ENCODE results near the gene CHID1.
A peak's percentile ranks its signal among the peaks of the same experiment; 100 is the strongest.

CHID1 gene

DNA sequence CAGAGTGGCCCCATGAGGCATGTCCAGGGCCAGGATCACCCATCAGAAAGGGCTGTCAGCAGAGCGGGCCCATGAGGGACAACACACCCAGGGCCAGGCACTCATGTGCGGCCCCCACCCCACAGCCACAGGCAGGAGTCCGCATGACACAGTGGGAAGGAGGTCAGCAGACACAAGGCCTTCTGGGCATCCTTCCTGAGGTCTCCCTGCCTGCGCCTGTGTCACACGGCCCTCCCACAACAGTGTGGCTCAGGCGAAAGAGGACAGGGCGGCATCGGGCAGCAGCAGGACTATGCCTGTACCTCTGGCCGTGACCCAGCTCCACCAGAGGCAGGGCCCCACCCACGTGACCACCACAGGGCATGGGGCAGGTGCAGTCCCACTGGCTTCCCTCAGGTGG is 27.1 kb downstream of the CHID1 start:
- DNase-seq = no peak

DNA sequence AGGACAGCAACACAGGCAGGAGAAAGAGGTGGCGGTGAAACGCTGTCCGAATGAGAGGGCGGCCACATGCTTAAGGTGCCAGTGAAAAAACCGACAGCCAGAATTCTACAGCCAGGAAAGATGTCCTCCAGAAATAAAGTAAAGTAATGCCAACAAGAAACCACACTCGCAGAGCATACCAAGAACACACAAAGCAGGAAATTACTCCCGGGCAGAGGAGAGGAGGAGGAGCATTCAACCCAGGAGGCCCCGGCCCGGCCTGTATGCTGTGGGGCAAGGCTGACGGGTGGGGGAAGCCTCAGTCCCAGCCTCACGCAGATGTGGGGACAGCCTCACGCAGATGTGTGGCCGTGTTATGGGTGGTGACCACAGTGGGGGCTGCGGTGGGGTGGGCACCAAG is 28.0 kb downstream of the CHID1 start:
- DNase-seq = no peak

DNA sequence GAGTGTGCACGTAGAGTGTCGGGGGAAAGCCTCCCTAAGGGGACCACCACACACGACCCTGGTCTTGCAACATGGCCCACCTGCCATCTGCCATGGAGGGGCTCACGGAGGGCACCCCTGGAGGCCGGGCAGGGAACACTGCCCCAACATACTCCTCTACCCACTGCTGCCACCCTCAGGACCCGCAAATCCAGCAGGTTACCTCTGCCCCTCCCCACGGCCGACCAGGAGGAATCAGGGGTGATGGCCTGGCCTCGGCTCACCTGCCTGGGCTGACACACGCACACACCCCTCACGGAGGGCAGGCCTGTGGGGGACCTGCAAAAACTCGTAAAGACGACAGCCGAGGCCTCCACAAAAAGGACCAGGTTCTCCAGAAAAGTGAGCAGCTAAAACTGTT is 30.2 kb downstream of the CHID1 start:
- DNase-seq = no peak

DNA sequence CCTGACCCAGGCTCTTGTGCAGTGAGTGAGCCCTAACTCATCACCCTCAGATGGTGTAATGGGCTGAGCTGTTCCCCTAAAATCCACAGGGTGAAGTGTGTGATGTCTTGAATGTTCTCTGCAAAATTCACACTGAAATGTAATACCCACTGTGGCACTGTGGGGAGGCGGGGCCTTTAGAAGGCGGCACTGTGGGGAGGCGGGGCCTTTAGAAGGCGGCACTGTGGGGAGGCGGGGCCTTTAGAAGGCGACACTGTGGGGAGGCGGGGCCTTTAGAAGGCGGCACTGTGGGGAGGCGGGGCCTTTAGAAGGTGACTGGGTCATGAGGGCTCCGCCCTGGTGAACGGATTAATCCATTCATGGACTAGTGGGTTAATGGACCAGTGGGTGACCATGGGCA is 33.0 kb downstream of the CHID1 start:
- DNase-seq = peak; percentile 26

DNA sequence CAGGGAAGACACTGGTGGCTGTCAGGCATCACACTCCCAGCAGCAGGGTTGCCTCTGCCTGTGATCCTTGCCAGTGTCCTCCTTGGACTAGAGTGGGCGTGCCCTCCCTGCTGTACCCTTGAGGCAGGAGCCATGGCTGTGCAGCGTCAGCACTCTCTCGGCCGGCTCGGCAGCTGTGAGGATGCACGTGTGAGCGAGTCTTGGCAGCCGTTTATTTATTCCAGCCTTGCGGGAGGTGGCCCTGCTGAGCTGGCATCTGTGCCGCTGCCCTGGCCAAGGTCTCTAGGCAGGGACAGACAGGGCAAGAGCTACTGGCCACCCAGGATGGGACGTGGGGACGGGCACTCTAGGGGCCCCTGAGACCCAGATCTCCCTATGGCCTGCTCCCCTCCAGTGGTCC is 34.1 kb downstream of the CHID1 start:
- DNase-seq = no peak

DNA sequence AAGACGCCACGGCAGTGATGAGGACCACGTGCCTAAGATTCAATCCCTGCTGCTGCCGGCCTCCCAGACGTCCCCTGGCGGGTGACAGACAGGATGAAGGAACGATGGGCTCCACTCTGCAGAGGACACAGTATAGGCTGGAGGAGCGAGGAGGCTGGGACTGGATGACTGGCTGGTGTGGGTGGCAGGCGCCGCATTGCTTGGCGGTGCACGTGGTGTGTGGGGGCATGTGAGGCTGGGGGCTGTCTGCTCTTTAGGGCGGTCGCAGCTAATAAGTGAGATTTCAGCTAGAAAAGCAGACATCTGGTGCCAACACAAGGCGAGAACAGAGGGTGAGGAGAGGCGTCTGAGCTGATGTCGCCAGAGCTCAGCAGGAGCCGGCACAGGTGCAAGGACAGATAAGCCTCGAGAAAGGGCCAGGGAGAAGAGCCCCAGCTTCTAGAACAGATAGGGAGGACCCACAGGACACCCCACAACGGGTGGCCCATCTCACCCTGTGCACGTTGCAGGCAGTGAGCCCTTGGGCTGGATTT is 34.8 kb downstream of the CHID1 start:
- no peak for DNase-seq

DNA sequence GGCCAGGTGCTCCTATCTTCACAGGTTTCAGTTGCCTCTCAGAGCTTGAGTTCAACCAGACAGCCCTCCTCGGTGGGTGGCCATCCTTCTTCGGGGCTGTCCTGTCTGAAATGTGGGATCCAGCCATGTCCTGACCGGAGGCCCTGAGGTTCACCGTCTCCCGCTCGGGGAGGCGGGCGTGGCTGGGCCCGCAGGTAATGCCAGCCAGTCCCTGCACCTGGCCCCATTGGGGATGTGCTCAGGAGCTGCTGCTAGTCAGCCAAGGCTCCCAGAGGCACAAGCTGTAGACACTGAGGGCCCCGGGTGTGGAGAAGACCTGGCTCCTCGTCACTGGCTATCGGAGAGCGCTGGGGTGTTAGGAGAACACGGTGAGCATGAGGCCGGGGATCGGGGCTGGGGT is 35.4 kb downstream of the CHID1 start:
- no peak for DNase-seq

DNA sequence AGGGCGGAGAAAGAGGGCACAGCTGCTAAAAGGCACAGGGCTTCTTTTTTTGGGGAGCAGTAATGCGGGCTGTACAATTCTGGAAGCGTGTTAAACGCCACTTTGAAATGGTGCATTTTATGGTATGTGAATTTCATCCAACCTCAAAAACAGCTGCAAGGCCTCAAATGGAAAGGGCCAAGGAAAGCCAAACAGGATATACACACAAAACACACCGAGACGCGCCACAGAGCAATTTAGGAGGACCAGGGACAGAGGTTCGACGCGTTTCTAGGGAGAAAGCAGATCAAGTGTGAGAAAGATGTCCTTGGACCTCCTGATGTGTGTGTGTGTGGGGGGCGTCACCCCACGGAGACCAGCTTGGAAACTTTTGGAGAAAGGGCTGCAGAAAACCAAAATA is 36.9 kb downstream of the CHID1 start:
- no peak for DNase-seq

DNA sequence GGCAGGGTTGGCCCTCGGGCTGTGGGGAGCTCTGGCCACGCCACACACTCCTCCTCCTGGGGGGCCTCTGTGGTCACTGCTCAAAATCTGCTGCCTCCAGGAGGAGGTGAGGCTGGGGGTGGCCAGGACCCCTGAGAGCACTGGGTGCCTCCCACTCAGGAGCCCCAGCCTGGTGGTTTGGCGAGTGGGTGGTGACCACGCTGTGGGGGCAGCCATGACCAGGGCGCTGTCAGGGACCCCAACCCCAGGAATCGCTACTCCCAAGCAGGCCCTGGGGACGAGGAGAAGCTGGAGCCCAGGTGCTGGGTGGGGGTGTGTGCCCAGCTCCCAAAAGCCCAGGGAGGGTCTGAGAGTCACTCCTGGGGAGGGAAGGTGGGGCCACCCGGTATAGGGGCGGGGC is 37.8 kb downstream of the CHID1 start:
- no peak for DNase-seq

DNA sequence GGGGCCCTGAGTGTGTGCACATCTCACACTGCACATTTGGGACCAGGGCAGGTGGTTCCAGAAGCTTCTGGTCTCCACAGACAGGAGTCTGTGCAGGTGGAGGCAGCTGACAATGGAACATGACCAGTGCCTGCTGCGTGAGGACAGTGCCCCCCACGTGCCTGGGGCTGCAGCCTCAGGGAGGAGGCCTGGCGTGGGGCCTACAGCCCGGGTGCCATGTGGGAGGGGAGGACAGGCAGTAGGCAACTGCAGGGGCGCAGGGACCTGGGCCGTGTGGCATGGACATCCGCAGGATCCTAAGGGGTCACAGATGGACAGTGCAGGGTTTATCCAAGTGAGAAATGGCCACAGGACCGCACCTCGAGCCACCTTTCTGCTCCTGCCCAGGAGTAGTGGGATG is 39.1 kb downstream of the CHID1 start:
- no peak for DNase-seq

DNA sequence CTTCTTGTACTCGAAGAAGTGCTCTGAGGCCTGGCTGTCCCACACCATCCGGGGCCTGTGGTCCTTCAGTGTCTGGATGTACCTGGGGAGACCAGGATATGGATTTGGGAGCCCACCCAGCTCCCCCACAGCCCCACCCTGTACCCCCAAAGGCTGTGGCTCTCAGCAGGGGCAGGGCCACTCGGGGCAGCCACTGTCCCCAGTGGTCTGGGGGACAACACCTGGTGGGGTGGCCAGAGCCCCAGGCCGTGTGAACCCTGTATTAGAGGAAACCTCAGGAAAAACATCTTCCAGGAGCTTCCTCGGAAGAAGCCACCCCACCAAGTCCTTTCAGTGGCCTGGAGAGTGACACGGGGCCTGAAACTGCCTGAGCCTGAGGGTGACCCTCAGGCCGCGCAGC is 40.2 kb downstream of the CHID1 start:
- no peak for DNase-seq

DNA sequence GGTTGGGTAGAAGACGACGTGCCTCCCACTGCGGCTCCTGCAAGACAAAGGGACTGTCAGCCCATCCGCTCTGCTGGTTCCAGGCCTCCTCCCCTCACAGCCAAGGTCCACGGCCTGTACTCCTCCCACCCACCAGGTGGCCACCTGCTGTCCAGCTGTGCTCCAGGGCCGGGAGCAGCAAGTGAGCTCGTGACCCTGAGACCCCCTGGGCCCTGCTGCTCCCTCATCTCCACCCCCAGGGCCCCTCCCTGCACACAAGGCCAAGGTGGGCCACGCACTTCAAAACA is 40.5 kb downstream of the CHID1 start:
- no peak for DNase-seq

DNA sequence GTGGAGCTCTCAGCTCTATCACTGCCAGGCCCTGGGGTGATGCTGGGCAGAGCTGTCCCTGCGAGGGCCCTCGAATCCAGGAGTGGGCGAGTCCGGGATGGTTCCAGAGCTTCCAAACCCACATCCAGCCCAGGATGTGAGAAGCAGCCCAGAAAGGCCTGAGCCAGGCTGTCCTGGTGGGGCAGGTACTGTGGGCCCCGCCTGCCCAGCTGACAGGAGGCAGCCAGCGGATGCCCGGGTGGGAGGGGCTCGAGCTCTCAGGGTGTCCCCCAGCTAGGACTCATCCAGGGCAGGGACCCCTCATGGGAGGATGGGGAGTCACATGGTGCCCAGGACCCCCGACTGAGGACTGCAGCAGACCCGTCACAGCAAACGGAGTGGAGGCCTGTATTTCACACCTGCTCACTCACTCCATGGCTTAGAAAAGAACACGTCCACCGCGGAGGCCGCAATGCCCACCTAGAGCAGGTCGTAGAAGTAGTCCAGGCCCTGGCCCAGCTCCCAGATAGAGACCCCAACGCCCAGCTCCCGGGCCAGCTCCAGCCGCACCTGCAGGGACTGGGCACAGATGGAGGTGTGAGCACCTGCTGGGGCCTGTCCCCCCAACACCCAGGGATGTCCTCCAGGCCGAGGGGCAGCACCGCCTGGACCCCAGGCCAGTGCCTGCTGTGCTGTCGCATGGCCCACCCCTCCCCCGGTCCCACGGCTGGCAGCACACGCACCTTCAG is 41.0 kb downstream of the CHID1 start:
- no peak for DNase-seq

DNA sequence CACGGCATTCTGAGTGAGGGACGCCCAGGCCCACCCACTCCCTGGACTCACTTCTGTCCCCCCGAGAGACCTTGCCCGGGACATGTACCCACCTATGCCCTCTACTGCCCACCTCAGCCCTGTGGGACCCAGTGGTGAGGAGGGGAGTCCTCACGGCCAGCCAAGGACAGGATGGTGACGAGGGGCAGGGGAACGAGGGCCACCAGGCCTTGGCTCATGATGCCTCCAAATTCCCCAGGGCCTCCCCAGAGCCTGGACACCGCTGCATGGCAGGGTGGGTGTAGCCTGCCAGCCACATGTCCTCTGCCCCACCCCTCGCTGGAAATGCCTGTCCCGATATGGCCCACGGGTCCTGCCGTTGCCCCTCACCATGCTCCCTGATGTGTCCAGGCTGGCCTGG is 41.8 kb downstream of the CHID1 start:
- DNase-seq = no peak

DNA sequence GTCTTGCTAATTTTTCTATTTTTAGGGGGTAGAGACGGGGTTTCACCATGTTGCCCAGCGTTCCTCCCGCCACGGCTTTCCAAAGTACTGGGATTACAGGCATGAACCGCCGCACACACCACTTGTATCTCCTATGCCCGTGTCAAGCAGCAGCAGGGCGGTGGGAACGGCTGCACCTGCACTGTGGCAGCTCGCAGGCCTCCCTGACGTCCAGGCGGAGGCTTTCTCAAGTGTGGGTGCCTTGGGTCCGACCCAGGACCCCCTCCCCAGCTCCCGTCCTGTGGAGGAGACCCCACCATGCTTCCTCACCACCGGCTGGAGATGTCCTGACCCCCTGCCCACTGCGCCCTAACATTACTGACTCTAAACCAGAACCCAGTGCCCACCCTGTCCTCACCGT is 42.2 kb downstream of the CHID1 start:
- no peak for DNase-seq

DNA sequence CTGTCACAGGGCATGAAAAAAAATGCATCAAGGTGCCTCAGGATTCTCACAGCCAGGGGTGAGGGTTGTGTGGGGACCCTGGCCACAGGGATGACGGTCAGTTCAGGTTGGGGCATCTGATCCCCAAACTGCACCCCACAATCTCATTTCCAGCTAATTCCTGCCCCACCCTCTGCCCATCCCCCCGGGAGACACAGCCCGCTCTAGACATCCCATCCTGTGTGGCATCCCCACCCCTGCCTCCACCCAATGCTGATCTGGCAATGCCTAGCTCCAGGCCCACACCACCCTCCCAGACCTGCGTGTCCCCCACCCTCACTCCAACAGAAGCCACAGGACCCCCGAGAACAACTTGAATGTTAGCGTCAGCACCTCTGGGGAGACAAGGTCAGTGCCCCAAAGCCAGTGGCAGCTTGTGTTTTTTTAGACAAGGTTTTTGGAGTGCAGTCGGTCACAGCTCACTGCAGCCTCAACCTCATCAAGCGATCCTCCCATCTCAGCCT is 42.7 kb downstream of the CHID1 start:
- no peak for DNase-seq

DNA sequence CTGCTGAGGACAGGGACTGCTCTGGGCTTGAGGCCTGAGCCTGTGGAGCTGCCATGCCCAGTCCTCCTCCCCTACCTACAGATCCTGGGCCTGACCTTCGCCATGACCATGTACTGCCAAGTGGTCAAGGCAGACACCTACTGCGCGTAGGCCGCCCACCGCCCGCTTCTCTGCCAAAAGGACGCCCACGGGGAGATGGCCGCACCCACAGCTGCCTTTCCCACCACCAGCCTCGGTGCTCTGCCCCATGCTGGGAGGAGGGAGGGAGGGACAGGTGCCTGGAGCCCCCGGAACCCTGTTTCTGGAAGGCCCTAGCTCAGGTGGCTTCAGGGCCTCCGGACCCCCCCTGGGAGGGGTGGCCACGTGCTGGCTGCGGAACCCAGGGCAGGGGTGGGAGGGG is 44.1 kb downstream of the CHID1 start:
- DNase-seq = no peak

DNA sequence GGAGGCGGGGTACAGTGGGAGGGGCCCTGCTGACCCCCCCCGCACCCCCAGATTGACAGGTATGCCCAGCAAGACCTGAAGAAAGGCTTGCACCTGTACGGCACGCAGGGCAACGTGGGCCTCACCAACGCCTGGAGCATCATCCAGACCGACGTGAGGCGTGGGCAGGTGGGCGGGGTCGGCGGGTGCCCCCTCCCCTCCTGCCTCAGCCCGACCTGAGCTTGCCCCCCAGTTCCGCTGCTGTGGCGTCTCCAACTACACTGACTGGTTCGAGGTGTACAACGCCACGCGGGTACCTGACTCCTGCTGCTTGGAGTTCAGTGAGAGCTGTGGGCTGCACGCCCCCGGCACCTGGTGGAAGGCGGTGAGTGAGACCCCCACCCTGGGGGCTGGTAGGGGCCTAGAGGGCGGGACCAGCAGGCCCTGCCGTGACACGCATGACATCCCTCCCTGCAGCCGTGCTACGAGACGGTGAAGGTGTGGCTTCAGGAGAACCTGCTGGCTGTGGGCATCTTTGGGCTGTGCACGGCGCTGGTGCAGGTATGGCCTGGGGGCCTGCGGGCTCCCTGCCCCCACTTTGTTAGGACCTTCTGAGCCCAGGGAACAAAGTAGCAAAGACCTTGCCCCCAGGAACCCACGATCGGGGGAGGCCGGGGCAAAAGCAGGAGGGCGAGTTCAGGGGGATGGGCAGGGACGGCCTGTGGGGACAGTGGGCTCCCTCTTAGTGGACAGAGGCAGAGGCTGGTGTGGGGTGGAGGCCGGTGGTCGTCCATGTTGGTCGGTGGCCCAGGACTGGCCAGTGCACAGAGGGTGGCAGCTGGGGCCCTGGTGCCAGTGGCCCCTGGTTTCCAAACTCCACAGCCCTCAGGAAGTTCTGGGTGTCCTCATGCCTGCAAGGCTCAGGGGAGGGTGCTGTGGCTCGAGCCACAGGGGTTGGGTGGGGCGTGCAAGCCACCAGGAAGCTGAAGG is 44.9 kb downstream of the CHID1 start:
- no peak for DNase-seq

DNA sequence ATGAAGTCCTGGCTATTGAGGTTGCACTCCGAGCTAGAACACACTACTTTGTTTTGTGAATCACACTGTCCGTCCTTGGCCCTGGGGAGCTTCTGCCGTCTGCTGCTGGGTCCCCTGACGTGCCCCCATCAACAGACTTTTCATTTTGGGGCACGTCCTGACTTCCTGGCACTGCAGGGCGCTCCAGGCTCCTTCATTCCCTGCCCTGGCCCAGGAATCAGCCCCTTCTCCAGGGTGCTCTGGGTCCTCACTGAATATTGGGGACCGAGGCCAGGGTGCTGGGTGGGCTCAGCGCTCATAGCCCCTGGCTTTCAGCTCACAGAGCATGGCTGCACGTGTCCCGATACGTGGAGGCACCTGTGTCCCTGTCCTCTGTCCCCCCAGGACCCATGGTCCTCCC is 45.7 kb downstream of the CHID1 start:
- DNase-seq = no peak

DNA sequence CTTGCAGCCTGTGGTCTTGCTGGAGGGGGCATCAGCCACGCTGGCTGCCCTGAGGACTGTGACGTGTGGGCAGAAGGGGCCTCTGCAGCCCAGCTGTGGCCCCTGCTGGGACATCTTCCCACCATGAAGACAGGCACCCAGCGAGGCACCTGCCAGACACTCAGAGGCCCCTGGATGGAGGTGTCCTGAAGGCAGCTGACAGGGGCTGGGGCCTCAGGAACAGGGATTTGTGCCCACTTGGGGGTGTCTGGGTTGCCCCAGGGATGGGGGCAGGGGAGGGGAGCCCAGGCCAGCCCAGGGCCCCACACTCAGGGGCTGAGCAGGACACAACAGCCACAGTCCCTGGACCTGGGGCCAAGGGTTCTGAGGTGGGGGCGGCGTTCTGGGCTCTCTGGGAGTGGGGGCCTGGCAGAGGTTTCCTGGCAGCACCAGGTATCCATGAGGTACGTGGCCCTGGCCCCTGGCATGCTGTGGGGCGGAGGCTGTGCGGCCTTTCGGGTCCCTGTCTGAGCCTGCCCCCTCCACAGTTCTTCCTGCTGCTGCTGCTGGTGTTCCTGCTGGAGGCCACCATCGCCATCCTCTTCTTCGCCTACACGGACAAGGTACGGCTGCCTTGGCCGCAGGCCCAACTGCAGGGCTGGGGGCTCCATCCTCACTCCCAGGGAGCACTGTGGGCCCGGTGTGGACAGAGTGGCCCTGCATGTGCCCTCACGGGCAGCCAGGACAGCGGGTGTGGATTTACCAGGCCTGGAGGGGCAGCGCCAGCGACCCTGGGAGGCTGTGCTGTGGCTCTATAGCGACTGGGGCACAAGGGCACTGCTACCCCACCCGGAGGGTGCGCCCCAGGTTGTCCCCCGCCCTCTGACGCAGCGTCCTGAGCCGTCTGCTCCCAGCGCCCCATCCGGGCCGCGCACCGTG is 46.4 kb downstream of the CHID1 start:
- DNase-seq = no peak

DNA sequence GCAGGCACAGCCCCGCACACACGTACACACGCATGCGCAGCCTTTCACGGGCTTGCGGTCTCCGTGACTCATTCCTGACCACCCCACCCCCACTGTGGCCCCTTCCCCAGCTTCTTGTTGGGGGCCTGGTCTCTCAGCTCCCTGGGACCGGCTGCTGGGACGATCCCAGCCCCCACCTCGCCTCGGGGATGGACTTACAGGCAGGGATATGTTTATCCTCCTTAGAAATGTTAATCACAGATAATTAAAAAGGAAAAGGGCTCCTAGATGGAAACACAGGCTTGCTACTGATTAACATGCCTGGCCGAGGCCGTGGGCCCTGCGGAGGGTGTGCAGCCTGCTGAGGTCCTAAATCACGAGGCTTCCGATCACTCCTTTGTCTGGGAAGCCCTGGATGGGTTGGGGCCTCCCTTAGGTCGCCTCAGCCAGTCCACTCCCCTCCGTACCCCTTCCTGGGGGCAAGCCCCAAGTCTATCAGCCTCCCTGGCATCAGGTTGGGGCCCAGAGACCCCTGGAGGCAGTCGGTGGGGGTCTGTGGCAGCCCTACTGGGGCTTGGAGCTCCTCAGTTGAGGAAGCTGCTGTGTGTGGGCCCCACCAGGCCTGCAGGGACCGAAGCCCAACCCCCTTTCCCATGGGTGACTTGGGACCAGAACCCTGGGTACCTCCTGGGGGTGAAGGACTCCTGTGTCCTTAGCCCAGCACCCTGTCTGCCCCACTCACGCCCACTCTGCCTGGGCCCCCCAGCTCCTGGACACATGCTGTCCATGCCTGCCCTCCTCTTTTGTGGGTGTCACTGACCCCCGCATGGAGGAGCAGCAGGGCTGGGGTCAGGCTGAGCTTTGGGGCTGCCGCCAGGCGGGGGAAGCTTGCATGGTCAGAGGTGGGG is 47.3 kb downstream of the CHID1 start:
- no peak for DNase-seq

DNA sequence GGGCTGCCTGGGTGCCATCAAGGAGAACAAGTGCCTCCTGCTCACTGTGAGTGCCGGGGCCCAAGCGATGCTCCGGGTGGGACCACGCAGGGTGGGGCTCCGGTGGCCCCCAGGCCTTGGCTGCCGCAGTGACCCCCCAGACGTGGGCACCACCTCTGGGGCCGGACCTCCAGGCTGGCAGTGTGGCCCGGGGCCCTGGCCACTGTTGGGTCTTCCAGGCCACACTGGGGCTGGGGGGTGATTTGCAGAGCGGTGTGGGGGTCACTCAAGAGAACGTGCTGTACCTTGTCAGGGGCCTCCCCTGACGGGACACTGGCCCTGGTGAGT is 48.0 kb downstream of the CHID1 start:
- no peak for DNase-seq
